ENCODE results near the gene RFX3.

DNA sequence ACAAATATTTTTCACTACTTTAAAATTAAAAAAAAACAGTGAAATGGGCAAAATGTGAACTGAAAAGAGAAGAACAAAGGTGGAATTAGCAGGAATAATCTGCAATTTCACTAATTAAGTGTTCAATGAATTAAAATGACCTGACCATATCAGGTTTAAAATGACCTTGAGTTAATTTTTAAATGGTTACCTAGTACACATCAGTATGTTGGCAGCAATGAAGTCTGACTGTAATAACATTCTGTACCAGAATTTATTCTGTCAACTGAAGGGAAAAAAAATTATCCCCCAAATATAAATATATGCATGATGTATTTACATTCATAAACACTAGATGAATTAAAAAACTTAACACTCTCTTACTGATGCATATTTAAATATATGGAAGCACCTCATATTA, 165.6 kb downstream of the RFX3 start:
- TF ChIP-seq TAF1 (IDR thresholded peaks at IDR 0.05; ENCODE audit: low read depth) (no peak), MAX (IDR thresholded peaks at IDR 0.05) (no peak), TCF12 (IDR thresholded peaks at IDR 0.05; ENCODE audit: low read depth) (no peak), YY1 (IDR thresholded peaks at IDR 0.05; ENCODE audit: low read depth) (no peak), USF1 (IDR thresholded peaks at IDR 0.05) (no peak), CREB1 (IDR thresholded peaks at IDR 0.05; ENCODE audit: low read depth) (no peak), RAD21 (IDR thresholded peaks at IDR 0.05; ENCODE audit: low read depth) (no peak), CEBPB (IDR thresholded peaks at IDR 0.05) (no peak)

Data from Ishikawa (cell line).